Measurements from ENCODE around the gene PCSK6. TPM values are rescaled to one million over a fixed set of nuclear protein-coding genes. Genes with fewer than 3 reads are reported as not detected.

PCSK6 gene
- total RNA-seq, 1 experiment from 2014 or later = 2.9 TPM

- DNase-seq (ENCODE audit: low spot score) (no peak), ATAC-seq (no peak)
- Mint-ChIP-seq H3K4me1 (peaks cover 7% of the 10 kb centered on the region; the same call in 1 of the 2 replicates), H3K36me3 (peaks cover 2% of the 10 kb centered on the region; the same call in 1 of the 2 replicates), H3K27me3 (ENCODE audit: low read depth) (0 out of 2 replicates have a peak, but pooled peaks cover 2% of the 10 kb centered on the region), H3K4me3 (no peak overlapping the region), H3K27ac (no peak overlapping the region), H3K9me3 (peaks cover 18% of the 10 kb centered on the region)
- CTCF ChIA-PET = no interaction called here
- TF ChIP-seq TCF7 (CRISPR knock-in tag; IDR thresholded peaks at IDR 0.05; ENCODE audit: low read depth) = no peak
- TF ChIP-seq CREM (CRISPR knock-in tag; IDR thresholded peaks at IDR 0.05) = no peak
- no peak for TF ChIP-seq GTF2I (CRISPR knock-in tag; conservative IDR thresholded peaks at IDR 0.05)
- no peak for TF ChIP-seq ELF4 (CRISPR knock-in tag; IDR thresholded peaks at IDR 0.05; ENCODE audit: low read depth)
- TF ChIP-seq, protein P1, sequence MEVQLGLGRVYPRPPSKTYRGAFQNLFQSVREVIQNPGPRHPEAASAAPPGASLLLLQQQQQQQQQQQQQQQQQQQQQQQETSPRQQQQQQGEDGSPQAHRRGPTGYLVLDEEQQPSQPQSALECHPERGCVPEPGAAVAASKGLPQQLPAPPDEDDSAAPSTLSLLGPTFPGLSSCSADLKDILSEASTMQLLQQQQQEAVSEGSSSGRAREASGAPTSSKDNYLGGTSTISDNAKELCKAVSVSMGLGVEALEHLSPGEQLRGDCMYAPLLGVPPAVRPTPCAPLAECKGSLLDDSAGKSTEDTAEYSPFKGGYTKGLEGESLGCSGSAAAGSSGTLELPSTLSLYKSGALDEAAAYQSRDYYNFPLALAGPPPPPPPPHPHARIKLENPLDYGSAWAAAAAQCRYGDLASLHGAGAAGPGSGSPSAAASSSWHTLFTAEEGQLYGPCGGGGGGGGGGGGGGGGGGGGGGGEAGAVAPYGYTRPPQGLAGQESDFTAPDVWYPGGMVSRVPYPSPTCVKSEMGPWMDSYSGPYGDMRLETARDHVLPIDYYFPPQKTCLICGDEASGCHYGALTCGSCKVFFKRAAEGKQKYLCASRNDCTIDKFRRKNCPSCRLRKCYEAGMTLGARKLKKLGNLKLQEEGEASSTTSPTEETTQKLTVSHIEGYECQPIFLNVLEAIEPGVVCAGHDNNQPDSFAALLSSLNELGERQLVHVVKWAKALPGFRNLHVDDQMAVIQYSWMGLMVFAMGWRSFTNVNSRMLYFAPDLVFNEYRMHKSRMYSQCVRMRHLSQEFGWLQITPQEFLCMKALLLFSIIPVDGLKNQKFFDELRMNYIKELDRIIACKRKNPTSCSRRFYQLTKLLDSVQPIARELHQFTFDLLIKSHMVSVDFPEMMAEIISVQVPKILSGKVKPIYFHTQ (CRISPR knock-in tag; IDR thresholded peaks at IDR 0.05) = no peak
- TF ChIP-seq, protein P2, sequence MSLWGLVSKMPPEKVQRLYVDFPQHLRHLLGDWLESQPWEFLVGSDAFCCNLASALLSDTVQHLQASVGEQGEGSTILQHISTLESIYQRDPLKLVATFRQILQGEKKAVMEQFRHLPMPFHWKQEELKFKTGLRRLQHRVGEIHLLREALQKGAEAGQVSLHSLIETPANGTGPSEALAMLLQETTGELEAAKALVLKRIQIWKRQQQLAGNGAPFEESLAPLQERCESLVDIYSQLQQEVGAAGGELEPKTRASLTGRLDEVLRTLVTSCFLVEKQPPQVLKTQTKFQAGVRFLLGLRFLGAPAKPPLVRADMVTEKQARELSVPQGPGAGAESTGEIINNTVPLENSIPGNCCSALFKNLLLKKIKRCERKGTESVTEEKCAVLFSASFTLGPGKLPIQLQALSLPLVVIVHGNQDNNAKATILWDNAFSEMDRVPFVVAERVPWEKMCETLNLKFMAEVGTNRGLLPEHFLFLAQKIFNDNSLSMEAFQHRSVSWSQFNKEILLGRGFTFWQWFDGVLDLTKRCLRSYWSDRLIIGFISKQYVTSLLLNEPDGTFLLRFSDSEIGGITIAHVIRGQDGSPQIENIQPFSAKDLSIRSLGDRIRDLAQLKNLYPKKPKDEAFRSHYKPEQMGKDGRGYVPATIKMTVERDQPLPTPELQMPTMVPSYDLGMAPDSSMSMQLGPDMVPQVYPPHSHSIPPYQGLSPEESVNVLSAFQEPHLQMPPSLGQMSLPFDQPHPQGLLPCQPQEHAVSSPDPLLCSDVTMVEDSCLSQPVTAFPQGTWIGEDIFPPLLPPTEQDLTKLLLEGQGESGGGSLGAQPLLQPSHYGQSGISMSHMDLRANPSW (CRISPR knock-in tag; conservative IDR thresholded peaks at IDR 0.05; ENCODE audit: low read depth) = no peak
- no peak for TF ChIP-seq GRHL2 (CRISPR knock-in tag; IDR thresholded peaks at IDR 0.05; ENCODE audit: insufficient replicate concordance, severe bottlenecking)
- no peak for TF ChIP-seq E2F1 (CRISPR knock-in tag; IDR thresholded peaks at IDR 0.05)
- no peak for TF ChIP-seq RORB (CRISPR knock-in tag; IDR thresholded peaks at IDR 0.05)
- TF ChIP-seq, protein P3, sequence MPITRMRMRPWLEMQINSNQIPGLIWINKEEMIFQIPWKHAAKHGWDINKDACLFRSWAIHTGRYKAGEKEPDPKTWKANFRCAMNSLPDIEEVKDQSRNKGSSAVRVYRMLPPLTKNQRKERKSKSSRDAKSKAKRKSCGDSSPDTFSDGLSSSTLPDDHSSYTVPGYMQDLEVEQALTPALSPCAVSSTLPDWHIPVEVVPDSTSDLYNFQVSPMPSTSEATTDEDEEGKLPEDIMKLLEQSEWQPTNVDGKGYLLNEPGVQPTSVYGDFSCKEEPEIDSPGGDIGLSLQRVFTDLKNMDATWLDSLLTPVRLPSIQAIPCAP (CRISPR knock-in tag; IDR thresholded peaks at IDR 0.05) = no peak
- TF ChIP-seq USF1 (CRISPR knock-in tag; IDR thresholded peaks at IDR 0.05) = no peak
- no peak for TF ChIP-seq ATF1 (CRISPR knock-in tag; IDR thresholded peaks at IDR 0.05)
- no peak for TF ChIP-seq ZBTB21 (CRISPR knock-in tag; IDR thresholded peaks at IDR 0.05; ENCODE audit: borderline replicate concordance)
- no peak for TF ChIP-seq HMGA2 (CRISPR knock-in tag; IDR thresholded peaks at IDR 0.05)
- TF ChIP-seq TEAD1 (CRISPR knock-in tag; IDR thresholded peaks at IDR 0.05) = no peak
- POLR2A ChIA-PET = no interaction called here
Measured at GRCh38 chr15:101521591-101521990, 32.1 kb upstream of the PCSK6 start.

DNA sequence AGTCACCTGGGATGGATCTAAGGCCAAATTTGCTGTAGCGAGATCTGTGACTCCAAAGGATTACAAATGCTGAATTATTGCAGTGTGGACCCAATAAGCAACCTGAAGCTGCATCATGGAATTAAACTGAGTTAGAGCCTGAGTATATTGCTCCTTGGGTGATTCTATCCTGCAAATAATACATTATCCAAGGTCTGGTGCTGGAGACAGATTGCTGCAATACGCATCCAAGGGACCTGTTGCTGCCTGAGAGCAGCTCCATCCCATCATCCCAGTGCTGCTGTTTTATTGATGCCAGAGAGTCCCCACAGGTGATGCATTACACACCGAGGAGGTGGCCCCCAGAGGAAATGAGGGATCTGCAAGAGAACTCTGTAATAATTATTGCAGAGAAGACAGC lies 31.6 kb upstream of the PCSK6 start:
- H3K36me3 Mint-ChIP-seq = peaks cover 3% of the 10 kb centered on the region; the same call in 1 of the 2 replicates
- H3K27me3 Mint-ChIP-seq (ENCODE audit: low read depth) = peaks cover 4% of the 10 kb centered on the region; the same call in 1 of the 2 replicates
- H3K4me1 Mint-ChIP-seq = peaks cover 2% of the 10 kb centered on the region; the same call in 1 of the 2 replicates
- peaks cover 22% of the 10 kb centered on the region for H3K9me3 Mint-ChIP-seq
- H3K27ac Mint-ChIP-seq = no peak overlapping the region
- TF ChIP-seq TEAD4 (CRISPR knock-in tag; IDR thresholded peaks at IDR 0.05) (no peak), EMX1 (CRISPR knock-in tag; IDR thresholded peaks at IDR 0.05) (no peak), NR3C1 (CRISPR knock-in tag; conservative IDR thresholded peaks at IDR 0.05; ENCODE audit: low read depth) (no peak), FOXP1 (CRISPR knock-in tag; IDR thresholded peaks at IDR 0.05; ENCODE audit: borderline replicate concordance) (no peak), TCF7 (CRISPR knock-in tag; IDR thresholded peaks at IDR 0.05; ENCODE audit: low read depth) (no peak), CREB1 (CRISPR knock-in tag; IDR thresholded peaks at IDR 0.05) (no peak)
- ChIA-PET POLR2A (no interaction called here), CTCF (no interaction called here)
- H3K4me3 Mint-ChIP-seq = no peak overlapping the region
- no peak for DNase-seq (ENCODE audit: low spot score)
- no peak for ATAC-seq
